GDM1 (cell line): ENCODE measurements around the gene NBPF1.
"Not testable (repeated sequence)": the region's sequence is repeated elsewhere in the genome, so short reads cannot be mapped to it uniquely, and the experiment has no call there.

ENCODE experiments used
- DNase-seq: peaks from one replicate; lab custom pipeline; 2025; lab: John Stamatoyannopoulos, UW

NBPF1 gene

GRCh38 chr1:16621681-16622315 is 8.4 kb upstream of the NBPF1 start:
- DNase-seq = not testable (repeated sequence)

GRCh38 chr1:16621300-16621658 is 7.9 kb upstream of the NBPF1 start:
- no peak for DNase-seq

GRCh38 chr1:16619803-16620501 is 6.6 kb upstream of the NBPF1 start:
- DNase-seq = not testable (repeated sequence)

- DNase-seq = no peak
Observed at GRCh38 chr1:16618719-16619118, 5.4 kb upstream of the NBPF1 start.

- no peak for DNase-seq
Observed at GRCh38 chr1:16617778-16618580, 4.6 kb upstream of the NBPF1 start.

- DNase-seq = no peak
Observed at GRCh38 chr1:16617114-16617631, 3.8 kb upstream of the NBPF1 start.

GRCh38 chr1:16615253-16616252 is 2.2 kb upstream of the NBPF1 start:
- DNase-seq = no peak

GRCh38 chr1:16614361-16615252 is 1.2 kb upstream of the NBPF1 start:
- no peak for DNase-seq

- no peak for DNase-seq
Observed at GRCh38 chr1:16612332-16613172, 812 bp downstream of the NBPF1 start.

GRCh38 chr1:16611981-16612331 is 1.4 kb downstream of the NBPF1 start:
- not testable (repeated sequence) for DNase-seq

GRCh38 chr1:16611164-16611563 is 2.2 kb downstream of the NBPF1 start:
- not testable (repeated sequence) for DNase-seq

- DNase-seq = not testable (repeated sequence)
Observed at GRCh38 chr1:16610553-16610952, 2.8 kb downstream of the NBPF1 start.

- not testable (repeated sequence) for DNase-seq
Observed at GRCh38 chr1:16609761-16610160, 3.6 kb downstream of the NBPF1 start.

- no peak for DNase-seq
Observed at GRCh38 chr1:16608838-16609560, 4.4 kb downstream of the NBPF1 start.

GRCh38 chr1:16607853-16608815 is 5.2 kb downstream of the NBPF1 start:
- not testable (repeated sequence) for DNase-seq

- DNase-seq = no peak
Observed at GRCh38 chr1:16607433-16607851, 5.9 kb downstream of the NBPF1 start.

- not testable (repeated sequence) for DNase-seq
Observed at GRCh38 chr1:16606666-16607432, 6.5 kb downstream of the NBPF1 start.
